HepG2 (cell line): ENCODE results near the gene BLOC1S4. TPM values are rescaled to one million over a fixed set of nuclear protein-coding genes. Genes with fewer than 3 reads are reported as not detected.
A peak's percentile ranks its signal among the peaks of the same experiment; 100 is the strongest.

ENCODE experiments used
- ARNTL ChIP-seq: sonication (generic); formaldehyde crosslinking; IDR thresholded peaks from 2 replicates; pipeline ENCODE4 v1.4.0; 2020; ENCODE audit warnings: mild to moderate bottlenecking, missing genetic modification reagents
- ASH2L ChIP-seq: fragments of 300-600, 200-600 bp; sonication (generic); IDR thresholded peaks from 2 replicates; pipeline ENCODE4 v1.7.0; 2017; ENCODE audit warnings: low read depth, mild to moderate bottlenecking, moderate library complexity, mixed read lengths, low read length; ENCODE audit not compliant: insufficient read length
- ATAD3A ChIP-seq: sonication (generic); formaldehyde crosslinking; IDR thresholded peaks from 2 replicates; pipeline ENCODE4 v1.4.0; 2020; ENCODE audit warnings: missing genetic modification reagents
- ATF7 ChIP-seq, 2 experiments: fragments of 450-650 bp in 1 of 2; sonication (generic) in 1 of 2; formaldehyde crosslinking in 1 of 2; IDR thresholded peaks; 2 replicates each; pipeline versions ENCODE4 v1.4.0 to v1.6.1; 2016 to 2020; ENCODE audit warnings: antibody characterized with exemption in 1 of 2, mild to moderate bottlenecking in 1 of 2, missing genetic modification reagents in 1 of 2
- BRCA1 ChIP-seq: sonication (generic); formaldehyde crosslinking; IDR thresholded peaks from 2 replicates; pipeline ENCODE4 v1.4.0; 2020; ENCODE audit warnings: missing genetic modification reagents
- CBX2 ChIP-seq, 2 experiments: fragments of 200-600 bp in 1 of 2; sonication (generic); formaldehyde crosslinking in 1 of 2; IDR thresholded peaks; 2 replicates each; pipeline versions ENCODE4 v1.7.0 to v1.8.1; 2018 to 2022; ENCODE audit warnings: low read depth in 2 of 2, low read length in 1 of 2, mild to moderate bottlenecking in 1 of 2, missing genetic modification reagents in 1 of 2
- FOXA1 ChIP-seq, 2 experiments: fragments of 450-650 bp in 1 of 2; sonication (generic) in 1 of 2; formaldehyde crosslinking in 1 of 2; IDR thresholded peaks; 2 replicates each; pipeline versions ENCODE4 v1.4.0 to v1.6.1; 2016 to 2020; ENCODE audit warnings: missing genetic modification reagents in 1 of 2
- HMGXB4 ChIP-seq, 2 experiments: sonication (generic) in 1 of 2; formaldehyde crosslinking in 1 of 2; IDR thresholded peaks; 2 replicates each; pipeline versions ENCODE4 v1.4.0 to v1.6.1; 2018 to 2020; ENCODE audit warnings: missing genetic modification reagents in 2 of 2, borderline replicate concordance in 1 of 2, low read depth in 1 of 2, mild to moderate bottlenecking in 1 of 2, missing biosample characterization in 1 of 2
- HNF1B ChIP-seq: sonication (generic); formaldehyde crosslinking; IDR thresholded peaks from 2 replicates; pipeline ENCODE4 v1.5.1; 2020; ENCODE audit warnings: mild to moderate bottlenecking, moderate library complexity, missing genetic modification reagents
- HNF4G ChIP-seq, 2 experiments: sonication (generic) in 1 of 2; formaldehyde crosslinking in 1 of 2; IDR thresholded peaks; 2 replicates each; pipeline versions ENCODE4 v1.4.0 to v1.6.1; 2011 to 2020; ENCODE audit warnings: borderline replicate concordance in 2 of 2, low read depth in 2 of 2, mild to moderate bottlenecking in 2 of 2, low read length in 1 of 2, missing genetic modification reagents in 1 of 2, moderate library complexity in 1 of 2
- HNRNPLL ChIP-seq: fragments of 200-400 bp; formaldehyde crosslinking; IDR thresholded peaks from 2 replicates; pipeline ENCODE4 v1.6.1; 2017; ENCODE audit warnings: mild to moderate bottlenecking, low read depth, low read length; ENCODE audit not compliant: poor library complexity, severe bottlenecking
- RCOR2 ChIP-seq: IDR thresholded peaks from 2 replicates; pipeline ENCODE4 v1.6.1; 2016; ENCODE audit warnings: missing biosample characterization, missing genetic modification reagents
- SNAPC5 ChIP-seq: sonication (generic); formaldehyde crosslinking; IDR thresholded peaks from 2 replicates; pipeline ENCODE4 v1.8.1; 2023; ENCODE audit warnings: mild to moderate bottlenecking, missing genetic modification reagents, borderline replicate concordance
- ZMYM3 ChIP-seq: sonication (generic); formaldehyde crosslinking; IDR thresholded peaks from 2 replicates; pipeline ENCODE4 v1.5.1; 2020; ENCODE audit warnings: mild to moderate bottlenecking, missing genetic modification reagents
- ZNF430 ChIP-seq: sonication (generic); formaldehyde crosslinking; IDR thresholded peaks from 2 replicates; pipeline ENCODE4 v1.9.0; 2021; ENCODE audit warnings: mild to moderate bottlenecking, missing genetic modification reagents
- ZNF496 ChIP-seq: sonication (generic); formaldehyde crosslinking; IDR thresholded peaks from 2 replicates; pipeline ENCODE4 v1.8.1; 2023; ENCODE audit warnings: mild to moderate bottlenecking, moderate library complexity, missing genetic modification reagents; ENCODE audit not compliant: insufficient replicate concordance
- ZNF563 ChIP-seq: sonication (generic); formaldehyde crosslinking; IDR thresholded peaks from 2 replicates; pipeline ENCODE4 v1.8.0; 2022; ENCODE audit warnings: mild to moderate bottlenecking, moderate library complexity, missing genetic modification reagents
- ZNF770 ChIP-seq: sonication (generic); formaldehyde crosslinking; IDR thresholded peaks from 2 replicates; pipeline ENCODE4 v1.5.0; 2020; ENCODE audit warnings: mild to moderate bottlenecking, missing genetic modification reagents
- ZNF816 ChIP-seq: sonication (generic); formaldehyde crosslinking; IDR thresholded peaks from 2 replicates; pipeline ENCODE4 v1.8.0; 2022; ENCODE audit warnings: missing genetic modification reagents, mild to moderate bottlenecking, borderline replicate concordance
- ZNF891 ChIP-seq: sonication (generic); formaldehyde crosslinking; IDR thresholded peaks from 2 replicates; pipeline ENCODE4 v1.5.0; 2020; ENCODE audit warnings: mild to moderate bottlenecking, missing genetic modification reagents
- polyA plus RNA-seq, 8 experiments: library from polyadenylated mRNA; depleted of rRNA in 3 of 8; stranded (reverse) in 7 of 8; unstranded in 1 of 8; fragments of >200 nt; fragmentation: Illumina TruSeq in 4 of 8; extraction: Trizol in 4 of 8; gene quantifications; 2 replicates each; pipeline versions ENCODE4 v1.2.1 to v1.2.3, GENCODE V29; 2011 to 2016; ENCODE audit warnings: low read depth in 4 of 8, missing spikeins in 1 of 8, mixed read lengths in 1 of 8; ENCODE audit not compliant: insufficient read depth in 1 of 8
- total RNA-seq, 5 experiments: library from RNA; depleted of rRNA; stranded (reverse); fragments of >200 nt; fragmentation: Illumina TruSeq; extraction: Trizol; gene quantifications; 2 replicates each; pipeline ENCODE4 v1.2.3, GENCODE V29; 2016; ENCODE audit warnings: low read depth in 1 of 5

Gene BLOC1S4
- total and polyA plus RNA-seq, 2 of the 13 experiments (the other 11 are each of a cell fraction or from before 2014, with no cell fraction given): 15.5 to 20.9 TPM

GRCh38 chr4:6695660-6696610, 20.0 kb upstream of the BLOC1S4 start (continued):
- TF ChIP-seq HMGXB4 (CRISPR knock-in tag; IDR thresholded peaks at IDR 0.05; ENCODE audit: borderline replicate concordance in 1 of 2, low read depth in 1 of 2) (peak in 1 of 2 experiments; percentile 85; a peak in 1 of 4 replicates), HNF4G (IDR thresholded peaks at IDR 0.05; ENCODE audit: borderline replicate concordance, low read depth, low read length) (no peak; the same call in 1 of the 2 replicates), HNF4G (CRISPR knock-in tag; IDR thresholded peaks at IDR 0.05; ENCODE audit: borderline replicate concordance, low read depth) (peak; percentile 41; the same call in 1 of the 2 replicates), ZMYM3 (CRISPR knock-in tag) (peak; percentile 85), CBX2 (IDR thresholded peaks at IDR 0.05; ENCODE audit: low read depth, low read length) (no peak), CBX2 (CRISPR knock-in tag; IDR thresholded peaks at IDR 0.05; ENCODE audit: low read depth) (no peak), ZNF496 (CRISPR knock-in tag) (no peak), ASH2L (peak; percentile 69), ZNF563 (peak; percentile 60; the same call in 1 of the 2 replicates), ARNTL (peak; percentile 83), ZNF816 (peak; percentile 51; the same call in 1 of the 2 replicates), HNF1B (CRISPR knock-in tag) (peak; percentile 85), SNAPC5 (CRISPR knock-in tag) (0 out of 2 replicates have a peak, but pooled peaks have one; percentile 44), ZNF891 (CRISPR knock-in tag) (0 out of 2 replicates have a peak, but pooled peaks have one; percentile 36), ZNF770 (peak; percentile 96), FOXA1 (IDR thresholded peaks at IDR 0.05) (peak; percentile 95), FOXA1 (CRISPR knock-in tag; IDR thresholded peaks at IDR 0.05) (peak; percentile 100), ZNF430 (CRISPR knock-in tag) (peak; percentile 94; the same call in 1 of the 2 replicates), RCOR2 (CRISPR knock-in tag) (peak; percentile 91), ATF7 (IDR thresholded peaks at IDR 0.05) (0 out of 2 replicates have a peak, but pooled peaks have one; percentile 2), ATF7 (CRISPR knock-in tag; IDR thresholded peaks at IDR 0.05) (0 out of 2 replicates have a peak, but pooled peaks have one; percentile 39), ATAD3A (CRISPR knock-in tag) (no peak), BRCA1 (CRISPR knock-in tag) (peak; percentile 80; the same call in 1 of the 2 replicates), HNRNPLL (peak; percentile 15)
